GM19238 (cell line): ENCODE measurements around the gene CD4.
"Not testable (repeated sequence)": the region's sequence is repeated elsewhere in the genome, so short reads cannot be mapped to it uniquely, and the experiment has no call there.

Experiments used
- DNase-seq: peaks from one replicate; pipeline ENCODE4 v3.0.0; 2011; ENCODE audit warnings: low spot score; ENCODE audit not compliant: insufficient read length

CD4 gene

GRCh38 chr12:6845395-6845794 is 56.1 kb downstream of the CD4 start:
- no peak for DNase-seq

GRCh38 chr12:6846316-6846869 is 57.1 kb downstream of the CD4 start:
- no peak for DNase-seq

- no peak for DNase-seq
These were observed 58.3 kb downstream of the CD4 start for GRCh38 chr12:6847676-6848075.

DNA sequence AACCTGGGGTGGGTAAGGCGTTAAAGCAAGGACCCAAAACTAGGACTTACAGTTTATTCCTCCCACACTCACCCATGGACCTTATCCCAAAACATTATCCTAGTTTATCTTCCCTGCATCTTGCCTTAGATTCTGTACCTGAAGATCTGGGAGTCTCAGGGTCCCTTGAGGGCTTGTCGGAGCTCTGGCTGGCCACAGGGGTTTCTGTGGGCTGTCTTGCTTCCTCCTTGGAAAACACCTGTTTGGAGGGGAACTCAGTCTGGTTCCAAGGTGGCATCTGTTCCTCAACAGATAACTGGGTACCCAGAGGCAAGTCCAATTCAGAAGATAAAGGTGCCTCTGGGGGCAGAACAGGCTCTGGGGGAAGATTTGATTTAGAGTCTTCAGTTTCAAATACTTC is 60.1 kb downstream of the CD4 start:
- DNase-seq = no peak

GRCh38 chr12:6849976-6850560 is 60.7 kb downstream of the CD4 start:
- no peak for DNase-seq

DNA sequence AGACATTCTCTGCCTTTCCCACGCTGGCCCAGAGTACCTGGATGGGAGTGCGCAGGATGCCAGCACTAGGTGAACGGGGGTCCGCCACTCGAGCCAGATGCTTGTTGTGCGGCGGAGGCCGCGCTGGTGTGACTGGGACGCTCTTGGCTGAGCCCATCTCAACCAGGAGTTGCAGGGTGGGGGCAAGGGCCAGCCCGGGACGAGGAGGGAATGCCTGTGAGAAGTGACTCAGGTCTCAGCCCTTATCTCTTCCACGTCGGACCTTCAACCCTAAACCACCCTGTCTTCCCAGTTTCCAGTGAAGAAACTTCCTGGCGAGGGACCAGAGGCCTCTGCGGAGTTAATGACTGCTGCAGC is 61.4 kb downstream of the CD4 start:
- DNase-seq = no peak

DNA sequence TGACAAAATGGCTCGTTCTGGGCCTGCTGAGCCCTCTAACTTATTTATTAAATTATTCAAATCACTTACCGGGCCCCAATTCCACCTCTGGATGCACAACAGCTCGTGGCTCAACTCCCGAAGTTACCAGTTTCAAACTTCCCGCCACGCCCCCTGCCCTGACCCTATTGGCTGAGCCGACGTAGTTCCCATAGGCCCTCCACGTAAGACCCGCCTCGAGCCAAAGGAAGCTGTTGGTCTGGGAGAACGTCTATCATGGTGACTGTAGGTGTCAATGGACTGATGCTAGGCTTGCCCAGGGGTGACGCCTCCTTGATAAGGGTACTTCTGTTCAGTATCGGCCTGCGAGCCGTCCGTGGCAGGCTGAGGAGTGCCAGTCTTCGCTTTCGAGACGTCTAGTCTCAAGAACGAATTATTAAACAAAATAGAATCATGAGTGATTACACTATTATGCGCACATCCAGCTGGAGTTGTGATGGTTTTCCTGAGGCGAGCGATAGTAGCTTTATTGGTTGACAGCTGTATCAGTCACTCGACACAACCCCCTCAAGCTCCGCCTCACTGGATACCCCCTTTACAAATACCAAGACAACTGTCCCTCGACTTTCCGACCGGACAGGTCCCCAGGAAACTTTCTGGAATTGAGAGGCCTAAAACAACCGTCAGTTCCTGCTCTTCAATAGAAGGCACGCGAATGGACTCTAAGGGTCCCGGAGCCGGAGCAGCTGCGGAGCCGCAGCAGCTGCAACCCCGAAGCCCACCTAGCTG is 62.0 kb downstream of the CD4 start, which contains the start of gene CDCA3:
TSS of gene CDCA3 (minus strand) at position 134 of the 768 bp plus-strand sequence. CDS start 334 bp downstream, outside the sequence.
- DNase-seq = peak; percentile 100

DNA sequence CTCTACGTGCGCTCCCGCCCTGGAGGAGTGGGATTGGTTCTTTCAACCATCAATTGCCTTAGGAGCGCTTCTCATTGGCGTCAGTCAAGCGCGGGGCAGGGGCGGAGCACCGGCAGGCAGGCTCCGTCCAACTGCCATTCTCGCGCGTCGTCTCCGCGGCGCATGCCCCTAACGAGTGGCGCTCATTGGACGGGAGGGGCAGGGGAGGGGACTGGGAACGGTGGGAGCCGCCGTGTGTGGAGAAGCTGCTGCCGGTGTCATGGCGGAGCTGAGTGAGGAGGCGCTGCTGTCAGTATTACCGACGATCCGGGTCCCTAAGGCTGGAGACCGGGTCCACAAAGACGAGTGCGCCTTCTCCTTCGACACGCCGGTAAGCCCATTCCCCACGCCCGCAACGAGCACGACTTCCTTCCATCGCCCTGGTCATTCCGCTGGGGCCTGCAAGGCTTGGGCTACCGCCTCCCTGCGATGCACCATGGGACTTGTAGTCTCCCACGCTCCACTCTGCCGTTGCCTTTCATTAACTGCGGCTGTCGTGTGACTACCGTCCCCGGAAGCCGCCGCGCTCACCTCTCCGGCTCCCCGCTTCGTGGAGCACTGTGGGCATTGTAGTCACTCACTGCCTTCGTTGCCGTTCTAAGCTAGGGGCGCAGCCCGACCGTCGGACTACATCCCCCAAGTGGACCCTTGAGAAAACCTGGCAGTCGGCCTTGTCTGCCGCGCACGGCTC is 62.8 kb downstream of the CD4 start, which contains the start of gene USP5:
TSS of gene USP5 (plus strand) at position 230 of the 730 bp plus-strand sequence. CDS start at position 260, 30 bp downstream.
- DNase-seq = peak; percentile 93

GRCh38 chr12:6852651-6853354 is 63.5 kb downstream of the CD4 start:
- DNase-seq = no peak

DNA sequence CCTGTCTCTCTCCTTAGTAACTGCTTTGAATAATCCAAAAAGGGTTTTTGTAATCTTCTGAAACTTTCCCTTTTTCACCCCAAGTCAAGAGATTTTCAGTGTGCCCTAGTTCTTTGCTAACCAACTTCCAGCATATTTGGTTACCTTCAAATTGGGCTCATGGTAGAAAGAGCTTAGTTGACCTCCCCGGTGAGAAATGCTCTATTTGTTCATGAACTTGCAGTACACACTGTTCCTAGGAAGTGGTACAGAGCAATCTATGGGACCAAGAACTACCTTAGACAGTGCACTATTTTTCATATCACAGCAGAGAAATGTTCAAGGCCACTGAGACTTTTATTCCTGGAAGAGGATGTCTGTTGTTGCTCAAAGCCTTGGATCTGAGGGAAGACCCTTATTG is 64.3 kb downstream of the CD4 start:
- no peak for DNase-seq

GRCh38 chr12:6854036-6854435 is 64.7 kb downstream of the CD4 start:
- no peak for DNase-seq

- DNase-seq = no peak
These were observed 66.0 kb downstream of the CD4 start for GRCh38 chr12:6855322-6855721.

- no peak for DNase-seq
These were observed 69.5 kb downstream of the CD4 start for GRCh38 chr12:6858799-6859198.

- no peak for DNase-seq
These were observed 70.8 kb downstream of the CD4 start for GRCh38 chr12:6860116-6860515.

GRCh38 chr12:6860942-6861341 is 71.6 kb downstream of the CD4 start:
- DNase-seq = no peak

GRCh38 chr12:6861391-6861790 is 72.1 kb downstream of the CD4 start:
- no peak for DNase-seq

GRCh38 chr12:6863033-6863432 is 73.7 kb downstream of the CD4 start:
- no peak for DNase-seq

- no peak for DNase-seq
These were observed 74.4 kb downstream of the CD4 start for GRCh38 chr12:6863586-6864321.

- DNase-seq = not testable (repeated sequence)
These were observed 76.0 kb downstream of the CD4 start for GRCh38 chr12:6865307-6865706.

GRCh38 chr12:6866163-6866919 is 77.0 kb downstream of the CD4 start:
- no peak for DNase-seq
